ENCODE measurements around the gene HECW1. TPM values are rescaled to one million over a fixed set of nuclear protein-coding genes. Genes with fewer than 3 reads are reported as not detected.

Gene HECW1
- total RNA-seq, 6 donors from 2014 or later, result 0.10 to 1.0 (median 0.76) TPM; not detected in 1

DNA sequence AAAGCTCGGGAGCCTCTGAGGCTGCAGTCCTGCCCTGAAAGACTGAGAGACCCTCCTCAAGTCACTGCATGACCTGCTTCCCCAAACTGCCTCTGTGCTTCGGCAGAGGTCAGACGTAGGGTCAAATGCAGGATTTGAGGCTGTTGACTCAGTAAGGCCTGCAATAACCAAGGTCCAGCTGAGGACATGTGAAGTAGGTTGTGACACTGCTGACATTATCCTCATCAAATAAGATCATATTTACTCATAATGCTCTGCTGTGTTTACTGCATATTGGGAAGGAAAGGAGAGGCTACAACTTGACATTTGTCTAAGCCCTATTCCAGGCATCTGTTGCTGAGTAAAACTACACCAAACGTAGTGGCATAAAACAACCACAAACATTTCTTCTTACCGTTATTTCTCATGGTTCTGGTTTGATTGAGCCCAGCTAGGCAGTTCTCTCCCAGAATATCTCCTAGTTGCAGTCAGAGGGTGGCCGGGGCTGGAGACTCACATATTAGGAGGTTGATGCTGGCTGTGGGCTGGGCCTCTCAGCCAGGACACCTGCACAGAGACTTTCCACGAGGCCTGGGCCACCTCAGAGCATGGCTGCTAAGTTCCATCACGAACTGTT lies 348.4 kb downstream of the HECW1 start:
- ATAC-seq (ENCODE audit: low FRiP score in 2 of 2), result no peak
- TF ChIP-seq, protein P1, sequence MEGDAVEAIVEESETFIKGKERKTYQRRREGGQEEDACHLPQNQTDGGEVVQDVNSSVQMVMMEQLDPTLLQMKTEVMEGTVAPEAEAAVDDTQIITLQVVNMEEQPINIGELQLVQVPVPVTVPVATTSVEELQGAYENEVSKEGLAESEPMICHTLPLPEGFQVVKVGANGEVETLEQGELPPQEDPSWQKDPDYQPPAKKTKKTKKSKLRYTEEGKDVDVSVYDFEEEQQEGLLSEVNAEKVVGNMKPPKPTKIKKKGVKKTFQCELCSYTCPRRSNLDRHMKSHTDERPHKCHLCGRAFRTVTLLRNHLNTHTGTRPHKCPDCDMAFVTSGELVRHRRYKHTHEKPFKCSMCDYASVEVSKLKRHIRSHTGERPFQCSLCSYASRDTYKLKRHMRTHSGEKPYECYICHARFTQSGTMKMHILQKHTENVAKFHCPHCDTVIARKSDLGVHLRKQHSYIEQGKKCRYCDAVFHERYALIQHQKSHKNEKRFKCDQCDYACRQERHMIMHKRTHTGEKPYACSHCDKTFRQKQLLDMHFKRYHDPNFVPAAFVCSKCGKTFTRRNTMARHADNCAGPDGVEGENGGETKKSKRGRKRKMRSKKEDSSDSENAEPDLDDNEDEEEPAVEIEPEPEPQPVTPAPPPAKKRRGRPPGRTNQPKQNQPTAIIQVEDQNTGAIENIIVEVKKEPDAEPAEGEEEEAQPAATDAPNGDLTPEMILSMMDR (IDR thresholded peaks at IDR 0.05), result no peak
- TF ChIP-seq POLR2A (IDR thresholded peaks at IDR 0.05) (no peak), POLR2AphosphoS5 (IDR thresholded peaks at IDR 0.05) (no peak), EP300 (IDR thresholded peaks at IDR 0.05) (no peak)
- no peaks in the 10 kb centered on the region for H3K4me1 ChIP-seq
- H3K4me3 ChIP-seq, result no peak overlapping the region
- DNase-seq, result no peak
- 75 to 86% methylated on average over 7 to 8 of the region's 8 CpGs for WGBS, 2 donors
- H3K27me3 ChIP-seq, result no peaks in the 10 kb centered on the region
- no peaks in the 10 kb centered on the region for H3K36me3 ChIP-seq
- no peak overlapping the region for H3K27ac ChIP-seq
- no peaks in the 10 kb centered on the region for H3K9me3 ChIP-seq

DNA sequence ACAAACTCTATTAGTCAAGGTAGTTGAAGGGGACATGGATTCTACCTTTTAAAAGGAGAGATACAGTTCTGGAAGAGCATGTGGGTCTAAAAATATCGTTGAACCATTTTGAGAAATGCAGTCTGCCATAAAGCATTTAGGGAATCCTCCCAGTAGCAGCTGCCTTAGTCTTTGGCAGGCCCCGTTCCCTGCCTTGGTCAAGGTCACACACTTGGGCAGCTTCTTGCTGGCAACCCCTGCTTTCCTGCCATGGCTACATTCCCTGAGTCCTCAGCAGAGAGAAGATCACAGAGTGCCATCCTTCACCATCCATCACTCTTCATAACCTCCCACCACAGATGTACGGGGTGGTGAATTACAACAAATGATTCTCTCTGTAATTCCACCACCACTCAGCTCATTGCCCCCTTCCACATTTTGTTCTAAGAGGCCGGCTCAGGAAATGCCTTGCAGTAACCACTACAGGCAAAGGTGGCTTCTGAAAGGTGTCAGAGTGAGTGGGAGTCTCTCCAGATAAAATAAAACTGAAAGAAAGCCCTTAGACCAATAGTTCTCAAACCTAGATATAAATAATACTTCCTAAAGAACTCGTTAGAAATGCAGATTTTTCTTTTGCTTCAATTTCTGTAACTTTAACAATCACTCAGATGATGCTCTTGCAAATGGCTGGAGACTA lies 349.0 kb downstream of the HECW1 start:
- TF ChIP-seq, protein P1 (IDR thresholded peaks at IDR 0.05), result no peak
- TF ChIP-seq POLR2A (IDR thresholded peaks at IDR 0.05), result no peak
- no peak for TF ChIP-seq POLR2AphosphoS5 (IDR thresholded peaks at IDR 0.05)
- TF ChIP-seq EP300 (IDR thresholded peaks at IDR 0.05), result no peak
- ATAC-seq (ENCODE audit: low FRiP score in 2 of 2) (no peak), DNase-seq (no peak)
- no peaks in the 10 kb centered on the region for H3K36me3 ChIP-seq
- H3K27me3 ChIP-seq, result no peaks in the 10 kb centered on the region
- H3K9me3 ChIP-seq, result no peaks in the 10 kb centered on the region
- H3K4me3 ChIP-seq, result no peak overlapping the region
- WGBS, 2 donors, result 79 to 83% methylated on average over 5 of the region's 5 CpGs
- H3K4me1 ChIP-seq, result no peaks in the 10 kb centered on the region
- H3K27ac ChIP-seq, result no peak overlapping the region

DNA sequence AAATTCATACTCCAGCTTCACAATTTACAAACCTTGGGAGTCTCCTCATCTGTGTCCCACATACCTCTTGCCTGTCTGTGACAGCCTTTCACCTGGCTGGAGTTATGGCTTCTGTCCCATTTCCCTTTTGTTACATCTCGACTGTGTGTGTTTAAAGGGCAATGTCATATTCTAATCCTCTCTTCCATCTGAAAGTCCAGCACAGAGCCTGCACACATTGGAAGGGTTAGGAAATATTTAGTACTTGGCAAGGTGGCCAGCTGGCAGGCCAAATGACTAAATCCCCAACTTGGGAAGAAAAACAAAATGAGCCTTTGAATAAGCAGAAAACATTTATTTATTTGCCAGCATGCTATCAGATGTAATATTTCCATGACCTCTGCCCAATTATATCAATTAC lies 350.4 kb downstream of the HECW1 start:
- H3K4me1 ChIP-seq, result no peaks in the 10 kb centered on the region
- H3K27ac ChIP-seq, result no peak overlapping the region
- no peak overlapping the region for H3K4me3 ChIP-seq
- 60 to 71% methylated on average over 1 of the region's 1 CpG for WGBS, 2 donors
- H3K9me3 ChIP-seq, result no peaks in the 10 kb centered on the region
- H3K36me3 ChIP-seq, result no peaks in the 10 kb centered on the region
- no peak for DNase-seq
- TF ChIP-seq EP300 (IDR thresholded peaks at IDR 0.05) (no peak), POLR2A (IDR thresholded peaks at IDR 0.05) (no peak), POLR2AphosphoS5 (IDR thresholded peaks at IDR 0.05) (no peak)
- TF ChIP-seq, protein P1 (IDR thresholded peaks at IDR 0.05), result no peak
- ATAC-seq (ENCODE audit: low FRiP score in 2 of 2), result peak in 1 of 2 donors; percentile 51
- H3K27me3 ChIP-seq, result no peaks in the 10 kb centered on the region

DNA sequence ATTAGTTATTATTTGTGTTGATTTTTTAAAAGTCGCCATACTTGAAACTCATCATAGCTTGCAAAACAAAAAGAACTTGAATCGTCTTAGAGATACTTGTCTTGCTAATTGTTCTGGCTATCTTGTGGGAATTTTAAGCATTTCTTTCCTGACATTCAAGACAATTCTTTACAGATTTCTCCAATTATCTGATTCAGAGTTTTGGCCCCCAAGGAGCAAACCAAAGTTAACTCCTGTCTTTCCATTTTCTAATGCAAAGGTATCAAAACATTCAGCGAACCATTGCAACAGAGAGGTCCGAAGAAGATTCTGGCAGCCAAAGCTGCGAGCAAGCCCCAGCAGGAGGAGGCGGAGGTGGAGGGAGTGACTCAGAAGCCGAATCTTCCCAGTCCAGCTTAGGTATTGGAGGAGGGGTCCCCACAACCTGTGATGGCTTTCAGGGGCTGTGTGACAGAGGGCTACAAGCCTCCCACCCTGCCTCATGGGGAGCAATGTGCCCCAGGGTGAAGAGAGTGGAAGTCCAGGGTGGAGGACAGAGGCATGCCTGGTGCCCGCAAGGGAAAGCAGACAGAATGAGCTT lies 351.0 kb downstream of the HECW1 start:
- Histone ChIP-seq H3K9me3 (no peaks in the 10 kb centered on the region), H3K4me1 (no peaks in the 10 kb centered on the region), H3K36me3 (no peaks in the 10 kb centered on the region), H3K4me3 (no peak overlapping the region), H3K27ac (no peak overlapping the region), H3K27me3 (no peaks in the 10 kb centered on the region)
- DNase-seq (no peak), ATAC-seq (ENCODE audit: low FRiP score in 2 of 2) (peak in 1 of 2 donors; percentile 38)
- 77 to 78% methylated on average over 8 of the region's 8 CpGs for WGBS, 2 donors
- TF ChIP-seq, protein P1 (IDR thresholded peaks at IDR 0.05), result no peak
- TF ChIP-seq POLR2A (IDR thresholded peaks at IDR 0.05) (no peak), POLR2AphosphoS5 (IDR thresholded peaks at IDR 0.05) (no peak), EP300 (IDR thresholded peaks at IDR 0.05) (no peak)

Measured in upper lobe of left lung (tissue), 6 donors.